ENCODE data around the gene EEF1AKMT2.
"Not testable (repeated sequence)": the region's sequence is repeated elsewhere in the genome, so short reads cannot be mapped to it uniquely, and the experiment has no call there.

Gene EEF1AKMT2

GRCh38 chr10:124754227-124754626 is 37.5 kb downstream of the EEF1AKMT2 start:
- no peak for DNase-seq

DNA sequence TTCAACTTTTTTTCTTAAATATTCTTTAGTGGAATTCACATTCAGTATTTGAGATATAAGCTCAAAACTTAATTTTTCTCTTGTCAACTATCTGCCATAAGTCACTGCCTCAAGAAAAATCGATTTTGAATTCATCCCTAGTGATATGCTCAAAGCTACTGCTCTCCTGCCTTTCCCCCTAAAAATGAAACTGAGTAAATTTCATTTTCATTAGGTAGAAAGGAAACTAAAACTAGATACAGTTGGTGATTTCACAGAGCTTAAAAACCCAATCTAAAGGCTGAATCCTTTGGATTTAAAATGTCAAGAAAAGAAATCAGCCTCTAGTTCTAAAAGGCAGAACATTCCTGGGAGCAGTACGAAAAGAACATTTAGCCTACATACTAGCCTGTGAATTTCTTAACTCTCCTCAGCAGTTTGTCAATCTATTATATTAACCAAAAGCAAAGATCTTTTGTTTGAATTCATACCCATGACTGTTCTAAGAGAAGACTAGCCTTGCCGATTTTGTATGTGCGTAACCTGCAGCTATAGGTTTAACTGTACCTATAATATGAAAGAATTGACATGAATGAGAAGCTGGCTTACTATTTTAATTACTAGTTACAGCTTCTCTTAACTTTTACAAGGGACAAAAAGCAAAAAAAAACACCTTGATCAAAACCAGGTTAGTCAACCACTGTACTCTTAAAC is 42.6 kb downstream of the EEF1AKMT2 start:
- no peak for DNase-seq

DNA sequence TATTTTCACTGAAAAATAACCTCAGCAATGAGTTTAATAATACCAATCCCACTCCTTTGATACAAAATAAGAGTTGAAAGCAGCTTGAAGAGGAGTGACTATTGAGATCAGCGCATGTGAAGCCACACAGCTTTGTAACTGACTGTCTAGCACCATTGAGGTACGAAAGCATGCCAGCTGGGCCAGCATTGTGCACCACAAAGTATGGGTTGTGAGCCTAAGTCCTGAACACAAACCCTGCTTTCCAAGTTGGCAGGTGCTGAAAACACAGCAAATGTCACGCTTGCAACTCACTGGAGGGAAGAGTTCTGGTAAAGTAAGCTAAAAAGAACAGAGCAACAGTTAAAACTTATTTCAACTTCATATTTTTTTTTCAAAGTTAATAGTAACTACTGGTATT is 43.5 kb downstream of the EEF1AKMT2 start:
- no peak for DNase-seq

- no peak for DNase-seq
Observed at GRCh38 chr10:124747745-124748144, 43.9 kb downstream of the EEF1AKMT2 start.

GRCh38 chr10:124746992-124747391 is 44.7 kb downstream of the EEF1AKMT2 start:
- no peak for DNase-seq

DNA sequence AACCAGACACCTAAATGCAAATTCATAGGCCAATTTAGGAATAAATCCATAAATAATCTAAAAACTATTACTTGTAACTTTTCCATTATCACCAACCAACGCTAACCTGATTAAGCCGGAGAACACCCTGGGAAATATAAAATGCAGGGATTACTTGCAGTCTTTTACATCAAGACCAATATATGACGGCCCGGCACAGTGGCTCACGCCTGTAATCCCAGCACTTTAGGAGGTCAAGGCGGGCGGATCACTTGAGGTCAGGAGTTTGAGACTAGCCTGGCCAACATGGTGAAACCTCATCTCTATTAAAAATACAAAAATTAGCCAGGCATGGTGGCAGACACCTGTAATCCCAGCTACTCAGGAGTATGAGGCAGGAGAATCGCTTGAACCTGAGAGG is 45.2 kb downstream of the EEF1AKMT2 start:
- not testable (repeated sequence) for DNase-seq

DNA sequence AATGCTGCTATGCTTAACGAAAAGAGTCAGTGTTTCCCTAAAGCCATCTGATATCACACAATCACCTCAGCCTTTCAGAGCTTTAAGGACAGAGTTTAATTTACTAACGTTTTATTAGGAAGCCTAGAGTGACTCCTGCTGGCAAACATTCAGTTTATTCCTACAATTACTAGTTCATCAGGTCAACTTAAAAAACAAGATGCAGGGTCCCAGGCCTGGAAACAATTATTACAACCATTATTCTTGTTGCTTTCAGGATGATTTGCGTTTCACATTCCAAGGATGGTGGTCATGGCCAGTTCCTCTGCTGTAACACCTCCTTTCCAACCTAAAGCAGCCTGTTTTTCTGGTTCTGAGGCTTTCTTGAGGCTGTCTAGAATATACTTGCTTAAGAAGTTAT is 46.0 kb downstream of the EEF1AKMT2 start:
- DNase-seq: no peak

GRCh38 chr10:124745252-124745651 is 46.4 kb downstream of the EEF1AKMT2 start:
- no peak for DNase-seq

- peak; percentile 68 for DNase-seq
Observed at GRCh38 chr10:124744102-124745050, 47.3 kb downstream of the EEF1AKMT2 start, which contains the start of gene FAM53B. Gene FAM53B (minus strand): TSS chr10:124744378. CDS start chr10:124706713, 37,665 bp downstream.

GRCh38 chr10:124743191-124744101 is 48.2 kb downstream of the EEF1AKMT2 start:
- no peak for DNase-seq

DNA sequence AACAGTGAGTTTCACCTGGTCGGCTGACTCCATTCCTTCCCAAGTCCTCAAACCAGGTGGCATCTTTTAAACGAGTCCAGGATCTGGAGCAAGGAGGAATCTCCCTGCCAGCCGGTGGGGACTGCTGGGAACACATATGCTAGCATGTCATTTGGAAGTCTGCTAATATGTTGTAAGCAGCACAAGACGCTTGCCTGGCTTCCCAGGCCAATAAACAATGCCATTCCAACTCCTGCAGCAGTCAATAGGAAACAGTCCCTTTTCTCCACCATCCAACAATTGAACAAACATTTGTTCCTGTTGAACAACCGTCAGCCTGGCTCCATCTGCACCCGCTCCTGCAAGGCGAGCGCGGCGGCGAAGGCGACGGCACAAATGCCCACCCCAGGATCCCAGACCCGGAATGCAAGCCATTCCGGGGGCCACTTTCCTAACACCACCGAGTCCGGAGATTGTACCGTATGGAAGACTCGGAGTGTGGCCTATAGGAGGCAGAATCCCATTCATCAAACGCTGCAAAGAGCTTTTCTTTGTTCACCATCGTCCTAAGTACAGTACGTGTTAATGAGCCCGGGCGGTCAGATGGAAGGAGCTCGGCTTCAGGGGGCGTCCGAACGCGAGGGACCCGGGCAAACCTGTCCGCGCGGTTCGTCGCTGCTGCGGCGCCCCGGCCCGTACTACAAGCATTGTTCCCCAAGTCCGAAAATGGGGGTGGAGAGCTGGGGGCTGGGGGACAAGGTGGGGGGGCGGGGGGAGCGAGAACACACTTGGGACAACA is 49.1 kb downstream of the EEF1AKMT2 start:
- DNase-seq: no peak

DNA sequence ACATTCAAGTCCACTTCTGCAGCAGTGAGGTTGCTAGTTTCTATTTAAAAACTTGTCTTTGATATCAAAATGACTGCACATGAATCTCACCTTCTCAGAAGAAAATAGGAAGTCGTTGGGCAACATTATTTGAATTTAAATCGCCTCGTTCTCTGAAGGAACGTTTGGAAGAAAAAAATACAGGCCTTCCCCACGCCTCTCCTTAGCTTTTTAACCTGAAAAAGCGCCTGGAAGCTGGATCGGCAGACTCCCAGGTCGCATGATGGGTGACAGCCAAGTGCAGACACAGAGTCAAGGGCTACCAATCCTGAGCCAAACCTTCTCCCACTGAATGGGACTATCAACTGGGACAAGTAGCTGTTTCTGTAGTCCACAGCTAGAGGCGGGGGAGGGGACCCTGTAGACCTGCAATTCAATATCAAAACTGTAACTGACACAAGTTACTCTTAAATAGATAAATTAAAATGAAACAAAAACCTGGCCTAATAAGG is 49.7 kb downstream of the EEF1AKMT2 start:
- DNase-seq: no peak

DNA sequence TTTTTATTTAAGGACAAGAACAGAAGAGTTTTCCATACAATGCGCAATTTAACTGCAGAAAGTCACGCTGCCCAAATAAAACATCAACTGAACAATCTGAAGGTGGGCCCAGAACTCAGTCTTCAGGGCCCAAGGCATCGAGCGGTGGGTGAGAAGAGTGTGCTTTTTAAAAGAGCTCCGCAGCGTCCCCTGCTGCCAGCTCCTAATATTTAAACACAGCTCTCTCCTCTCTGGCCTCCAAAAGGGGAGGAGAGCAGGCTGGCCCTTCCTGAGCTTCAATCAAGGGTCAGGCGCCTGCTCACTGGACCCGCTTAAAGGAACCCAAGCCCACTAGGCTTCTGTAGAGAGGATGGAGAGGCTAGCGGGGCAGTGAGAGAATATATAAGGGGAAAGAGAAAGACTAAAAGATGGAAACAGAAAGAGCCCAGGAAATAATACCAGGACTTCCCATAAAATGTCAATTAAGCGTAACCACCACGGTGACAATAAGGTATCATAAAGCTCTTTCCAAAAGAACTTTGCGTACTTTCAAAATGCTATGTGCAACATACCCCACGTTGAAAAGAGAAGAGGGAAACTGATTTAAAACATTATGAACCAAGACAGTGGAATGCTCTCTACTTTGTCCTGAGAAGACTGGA is 50.3 kb downstream of the EEF1AKMT2 start:
- peak; percentile 55 for DNase-seq

DNA sequence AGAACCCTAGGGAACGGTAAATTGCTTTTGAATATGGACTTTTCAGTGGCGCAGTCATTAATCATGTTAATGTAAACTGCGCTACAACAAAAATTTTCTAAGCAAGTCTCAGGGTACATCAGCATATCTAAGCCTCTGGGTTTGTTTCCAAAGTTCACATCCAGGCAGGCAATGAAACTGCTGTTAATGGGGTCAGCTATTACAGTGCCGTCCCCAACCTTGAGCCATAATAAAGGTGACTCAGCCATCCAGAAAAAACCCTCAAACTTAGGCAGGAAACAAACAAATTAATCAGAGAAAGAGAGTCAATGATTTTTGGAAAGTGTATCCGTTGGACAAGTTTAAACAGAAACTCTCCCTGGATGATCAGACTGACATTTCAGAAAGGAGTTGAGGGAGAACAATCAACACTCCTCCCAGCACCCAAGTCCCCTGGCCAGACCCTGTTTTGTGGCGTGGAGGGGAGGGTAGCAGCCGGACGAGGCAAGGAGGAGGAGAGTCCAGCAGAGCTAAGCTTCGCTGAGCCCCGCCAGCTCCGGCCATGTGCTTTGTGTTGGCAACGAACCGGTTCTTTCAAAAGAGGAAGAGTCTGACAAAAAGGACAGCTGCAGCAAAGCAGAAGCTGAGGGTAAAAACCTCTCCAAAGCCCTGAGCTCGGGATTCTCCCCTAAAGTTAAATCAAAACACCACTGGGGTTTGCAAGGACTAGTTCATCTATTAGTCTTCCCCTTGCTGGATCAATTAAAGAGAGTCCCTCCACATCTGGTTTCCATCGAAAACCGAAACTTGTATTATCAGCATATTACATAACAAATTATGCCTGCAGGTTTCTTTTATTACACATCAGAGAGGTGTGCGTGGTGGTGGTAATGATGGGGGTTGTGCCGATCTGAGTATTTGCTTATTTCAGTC is 51.1 kb downstream of the EEF1AKMT2 start:
- no peak for DNase-seq

DNA sequence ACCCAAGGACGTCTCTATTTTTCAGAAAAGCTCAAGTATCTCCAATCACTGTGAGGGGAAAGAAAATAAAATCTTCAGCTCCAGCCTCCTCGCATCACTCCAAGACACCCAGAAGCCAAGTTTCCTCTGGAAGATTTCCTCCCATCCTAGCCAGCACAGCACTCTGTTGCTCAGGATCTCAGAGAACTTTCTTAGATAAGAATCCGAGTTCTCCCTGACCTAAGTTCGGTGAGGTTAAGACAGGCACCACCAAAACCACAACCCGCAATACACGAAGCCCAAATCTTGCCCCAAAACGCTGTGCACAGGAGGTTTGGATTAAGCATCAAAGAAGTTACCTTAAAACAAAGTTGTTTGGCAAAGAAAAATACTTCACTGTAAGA is 51.7 kb downstream of the EEF1AKMT2 start:
- no peak for DNase-seq

DNA sequence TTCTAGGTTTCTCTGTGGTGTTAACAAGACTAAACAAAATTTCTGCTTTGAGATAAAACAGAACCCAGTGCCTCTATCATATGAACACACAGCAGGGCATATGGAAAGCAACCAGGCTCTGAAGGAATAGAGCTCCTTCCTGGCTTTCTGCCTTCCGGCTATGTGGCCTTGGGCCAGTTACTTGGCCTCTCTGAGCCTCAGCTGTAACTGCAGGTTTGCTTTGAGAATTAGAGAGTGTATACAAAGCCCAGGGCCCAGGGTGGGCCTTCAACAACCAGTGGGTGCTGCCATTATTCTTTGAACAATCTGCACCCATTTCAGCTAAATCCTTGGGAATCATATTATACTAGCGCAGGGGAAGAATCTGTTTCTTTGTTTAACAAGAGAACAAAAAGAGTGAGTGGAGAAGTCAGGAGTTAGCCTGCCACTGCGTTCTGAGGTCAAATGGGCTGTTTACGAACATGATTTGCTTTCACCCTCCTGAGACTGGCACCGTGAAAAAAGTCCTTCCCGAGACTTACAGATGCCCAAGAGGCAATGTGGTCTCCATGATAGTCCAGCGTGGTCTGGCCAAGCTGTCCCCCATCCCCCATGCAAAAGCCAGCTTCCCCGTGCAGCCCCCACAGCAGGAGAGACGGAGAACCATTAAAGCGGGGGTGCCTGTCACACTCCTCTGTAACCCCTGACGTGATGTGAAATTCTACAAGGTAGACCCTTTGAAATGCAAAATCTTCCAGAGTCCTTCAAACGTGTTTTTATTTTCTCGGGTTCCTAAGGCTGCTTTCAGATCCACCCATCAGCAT is 52.4 kb downstream of the EEF1AKMT2 start:
- DNase-seq: no peak

- no peak for DNase-seq
Observed at GRCh38 chr10:124738441-124738840, 53.2 kb downstream of the EEF1AKMT2 start.

DNA sequence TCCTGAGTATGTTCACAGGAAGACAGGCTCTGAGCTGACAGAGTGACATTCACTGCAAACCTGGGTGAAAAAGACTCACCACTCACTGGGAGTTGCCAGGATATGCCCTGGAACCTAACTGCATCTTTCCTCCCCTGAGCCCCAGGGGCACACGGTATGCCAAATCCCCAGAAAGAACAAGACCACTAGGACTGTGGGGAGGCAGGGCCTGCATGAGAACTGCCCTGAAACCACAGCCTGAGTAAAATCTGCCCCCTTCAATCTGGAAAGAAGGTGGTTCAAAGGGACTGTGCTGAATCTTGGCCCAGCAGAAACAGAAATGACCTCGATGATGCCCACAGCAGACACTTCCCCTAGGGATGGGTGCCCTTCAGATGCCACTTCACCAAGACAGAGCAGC is 54.0 kb downstream of the EEF1AKMT2 start:
- DNase-seq: no peak

DNA sequence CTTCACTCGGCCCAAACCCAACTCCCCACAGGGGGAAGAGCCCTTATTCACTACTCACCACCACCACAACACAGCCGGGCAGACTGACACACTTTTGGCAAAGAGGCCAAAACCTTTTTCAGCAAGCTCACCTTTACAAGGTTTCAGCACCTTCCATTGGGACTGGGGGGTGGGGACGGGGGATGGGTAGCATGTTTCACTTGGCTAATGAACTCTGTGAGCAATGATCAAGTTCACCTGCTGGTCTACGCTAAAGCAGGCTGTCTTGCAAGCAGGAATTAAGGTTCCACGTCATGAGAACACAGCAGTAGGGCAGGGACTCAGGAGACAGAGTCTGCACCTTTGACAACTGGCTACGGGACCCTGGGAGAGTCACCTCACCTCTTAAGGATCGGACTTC is 54.5 kb downstream of the EEF1AKMT2 start:
- DNase-seq: no peak

Data from SHP77 treated with DMSO at 0.1 percent for 48 hours (cell line).